Transverse colon (tissue), 4 donors: Measurements from ENCODE around the gene PFKFB1. TPM values are rescaled to one million over a fixed set of nuclear protein-coding genes. Genes with fewer than 3 reads are reported as not detected.

ENCODE experiments used
- DNase-seq: peaks from one replicate; pipeline ENCODE4 v3.0.0-alpha.2; 2019
- H3K27ac ChIP-seq, 4 donors: fragments of 200-600 bp; sonication (generic); 2 replicates each; pipeline ENCODE4 v1.5.1; 2016 to 2018; ENCODE audit warnings: inconsistent platforms in 4 of 4
- H3K27me3 ChIP-seq: fragments of 200-600 bp; sonication (generic); 2 replicates; pipeline ENCODE4 v1.5.1; 2017; ENCODE audit warnings: inconsistent platforms
- H3K36me3 ChIP-seq, 4 donors: fragments of 200-600 bp; sonication (generic); 2 replicates each; pipeline ENCODE4 v1.5.1; 2017 to 2019; ENCODE audit warnings: inconsistent platforms in 4 of 4
- H3K4me1 ChIP-seq, 4 donors: fragments of 200-600 bp; sonication (generic); 2 replicates each; pipeline ENCODE4 v1.5.1; 2017 to 2020; ENCODE audit warnings: inconsistent platforms in 4 of 4
- H3K4me3 ChIP-seq, 4 donors: fragments of 200-600 bp; sonication (generic); 1 replicate in 1 of 4; 2 replicates in 3 of 4; pipeline versions ENCODE4 v1.5.1 to v1.6.1; 2017 to 2019; ENCODE audit warnings: inconsistent platforms in 4 of 4
- H3K9me3 ChIP-seq, 2 donors: fragments of 200-600 bp; sonication (generic); 2 replicates each; pipeline ENCODE4 v1.5.1; 2017 to 2019; ENCODE audit warnings: inconsistent platforms in 2 of 2
- CTCF ChIP-seq, 5 experiments: fragments of 200-600 bp in 3 of 5; fragments of 450-650 bp in 2 of 5; sonication (generic) in 3 of 5; IDR thresholded peaks; 1 replicate in 2 of 5; 2 replicates in 3 of 5; pipeline ENCODE4 v1.5.1; 2016 to 2017; ENCODE audit warnings: antibody characterized with exemption in 5 of 5, inconsistent platforms in 3 of 5, mild to moderate bottlenecking in 2 of 5, moderate library complexity in 1 of 5
- EP300 ChIP-seq: sonication (generic); formaldehyde crosslinking; IDR thresholded peaks from one replicate; pipeline ENCODE4 v1.6.1; 2017; ENCODE audit warnings: antibody characterized with exemption, low read depth
- POLR2A ChIP-seq: fragments of 450-650 bp; IDR thresholded peaks from one replicate; pipeline ENCODE4 v1.6.1; 2016; ENCODE audit warnings: antibody characterized with exemption, mild to moderate bottlenecking, moderate library complexity
- POLR2AphosphoS5 ChIP-seq, 3 donors: sonication (generic); formaldehyde crosslinking; IDR thresholded peaks; one replicate each; pipeline ENCODE4 v1.6.1; 2016; ENCODE audit warnings: antibody characterized with exemption in 3 of 3
- WGBS, 2 donors: methylation state at CpG; one replicate each; pipeline ENCODE4 v1.1.5; 2018; ENCODE audit warnings: low coverage in 1 of 2; 5-methylcytosine and 5-hydroxymethylcytosine counted together
- in situ Hi-C, 4 donors: fragments of 200-750 bp; cut with MboI; loops; one replicate each; pipeline versions ENCODE4 v1.15.0 to v1.15.1; 2017; ENCODE audit warnings: low sequenced_read_pairs in 3 of 4, low pct_ligation_motif_present in 1 of 4, low pct_unique_long_range_greater_than_20kb in 1 of 4
- intact Hi-C: fragments of 100-400 bp; cut with DNase I; formaldehyde crosslinking; loops from one replicate; pipeline ENCODE4 v1.15.1; 2023; ENCODE audit warnings: low total_unique reads
- total RNA-seq, 4 donors: library from RNA; depleted of rRNA; stranded (reverse); fragments of >200 nt; gene quantifications; one replicate each; pipeline ENCODE4 v1.1.0, GENCODE V29; 2016

PFKFB1 gene
- total RNA-seq = under 1 TPM in 2 of 4 donors, not detected in 2; 0.32 to 0.55 TPM

- in situ Hi-C loops (no loop called here), intact Hi-C loops (no loop called here)
- H3K4me3 ChIP-seq = no peak within 1 kb of the TSS
- no peak within 1 kb of the TSS for H3K27ac ChIP-seq
- H3K4me1 ChIP-seq = peaks cover 0 to under 1% (median 0%) of the 10 kb centered on the region in 4 donors
- DNase-seq = no peak
- TF ChIP-seq CTCF (IDR thresholded peaks at IDR 0.05) (no peak), POLR2A (no peak), EP300 (no peak), POLR2AphosphoS5 (IDR thresholded peaks at IDR 0.05) (no peak)
- H3K27me3 ChIP-seq = no peaks in the 10 kb centered on the region
- no peaks in the 10 kb centered on the region for H3K36me3 ChIP-seq
- no peaks in the 10 kb centered on the region for H3K9me3 ChIP-seq
- WGBS, 2 donors = 83% methylated on average over 2 of the region's 2 CpGs; no CpG with 5 or more reads in 1 of the 2 donors
Measured at GRCh38 chrX:54994099-54994498, at the start of gene PFKFB1. Gene PFKFB1, minus strand, starts transcription at chrX:54994188. Its CDS starts 181 bp downstream, at chrX:54994007.

GRCh38 chrX:55041514-55041913, 47.5 kb upstream of the PFKFB1 start:
- in situ Hi-C loops = no loop called here
- DNase-seq = no peak
- TF ChIP-seq POLR2A (no peak), EP300 (no peak), POLR2AphosphoS5 (IDR thresholded peaks at IDR 0.05) (no peak), CTCF (IDR thresholded peaks at IDR 0.05) (no peak)
- no peak overlapping the region for H3K4me3 ChIP-seq
- intact Hi-C loops = no loop called here
- H3K36me3 ChIP-seq = no peaks in the 10 kb centered on the region
- no peak overlapping the region for H3K27ac ChIP-seq
- no peaks in the 10 kb centered on the region for H3K4me1 ChIP-seq
- no peaks in the 10 kb centered on the region for H3K27me3 ChIP-seq
- WGBS, 2 donors = 94% methylated on average over 6 of the region's 6 CpGs; no CpG with 5 or more reads in 1 of the 2 donors
- H3K9me3 ChIP-seq = no peaks in the 10 kb centered on the region

GRCh38 chrX:55039471-55039870, 45.5 kb upstream of the PFKFB1 start:
- no peak overlapping the region for H3K27ac ChIP-seq
- intact Hi-C loops = no loop called here
- in situ Hi-C loops = no loop called here
- DNase-seq = no peak
- no peaks in the 10 kb centered on the region for H3K36me3 ChIP-seq
- TF ChIP-seq POLR2A = no peak
- no peak for TF ChIP-seq EP300
- no peak for TF ChIP-seq CTCF (IDR thresholded peaks at IDR 0.05)
- no peak for TF ChIP-seq POLR2AphosphoS5 (IDR thresholded peaks at IDR 0.05)
- no peaks in the 10 kb centered on the region for H3K9me3 ChIP-seq
- 75 to 80% methylated on average over 1 to 3 of the region's 3 CpGs for WGBS, 2 donors
- H3K4me1 ChIP-seq = no peaks in the 10 kb centered on the region
- no peaks in the 10 kb centered on the region for H3K27me3 ChIP-seq
- H3K4me3 ChIP-seq = no peak overlapping the region

- no peaks in the 10 kb centered on the region for H3K9me3 ChIP-seq
- TF ChIP-seq POLR2AphosphoS5 (IDR thresholded peaks at IDR 0.05) (no peak), POLR2A (no peak), EP300 (no peak), CTCF (IDR thresholded peaks at IDR 0.05) (no peak)
- intact Hi-C loops (no loop called here), in situ Hi-C loops (no loop called here)
- H3K4me1 ChIP-seq = no peaks in the 10 kb centered on the region
- H3K27me3 ChIP-seq = no peaks in the 10 kb centered on the region
- 80 to 100% methylated on average over 1 to 2 of the region's 2 CpGs for WGBS, 2 donors
- H3K4me3 ChIP-seq = no peak overlapping the region
- no peak for DNase-seq
- no peak overlapping the region for H3K27ac ChIP-seq
- H3K36me3 ChIP-seq = no peaks in the 10 kb centered on the region
Measured at GRCh38 chrX:55033429-55033828, 39.4 kb upstream of the PFKFB1 start.
